GM19438 (cell line): Measurements from ENCODE around the gene PALLD.
"Not testable (repeated sequence)": the region's sequence is repeated elsewhere in the genome, so short reads cannot be mapped to it uniquely, and the experiment has no call there.

Experiments used
- ATAC-seq: cut with Tn5 transposase; IDR thresholded peaks from one replicate; pipeline ENCODE4 v1.9.1; 2021; ENCODE audit warnings: low read depth; ENCODE audit not compliant: unreplicated experiment

Gene PALLD

GRCh38 chr4:168907119-168907698, 410.4 kb downstream of the PALLD start:
- no peak for ATAC-seq

DNA sequence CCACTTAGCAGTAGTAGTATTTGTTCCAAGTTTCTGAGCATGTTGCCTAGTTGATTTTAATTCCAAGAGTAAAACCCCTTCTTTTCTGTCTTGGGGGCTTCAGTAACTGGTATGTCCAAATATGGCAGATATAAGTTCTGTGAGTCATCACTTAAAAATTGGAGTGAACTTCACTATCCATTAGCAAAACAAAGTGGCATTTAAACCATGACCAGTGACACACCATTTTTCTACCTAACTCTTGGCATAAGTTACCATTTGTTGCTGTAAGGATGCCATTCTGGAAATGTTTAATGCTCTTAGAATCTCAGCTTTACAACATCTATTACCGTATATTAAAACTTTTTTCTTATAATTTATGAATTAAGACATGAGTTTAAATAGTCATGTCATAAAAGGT, 411.2 kb downstream of the PALLD start:
- no peak for ATAC-seq

DNA sequence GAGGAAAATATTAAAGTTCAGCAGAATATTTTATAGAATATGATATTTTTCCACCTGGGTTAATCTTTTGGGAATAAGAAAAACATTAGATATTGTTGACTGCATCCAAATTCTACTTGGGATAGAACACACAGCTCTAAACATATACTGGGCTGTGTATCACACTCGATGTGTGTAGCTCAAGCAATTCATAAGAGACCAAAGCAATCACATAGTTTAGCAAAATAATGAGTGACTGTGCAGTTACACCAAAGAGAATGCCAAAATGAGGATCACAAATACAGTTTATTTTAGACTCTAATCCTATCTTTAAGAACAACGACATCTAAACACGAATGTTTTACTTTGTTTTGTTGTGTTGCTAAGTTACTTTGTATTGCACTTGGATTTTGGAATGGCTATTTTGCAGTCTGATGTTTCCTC, 412.0 kb downstream of the PALLD start:
- no peak for ATAC-seq

GRCh38 chr4:168914095-168914494, 417.2 kb downstream of the PALLD start:
- ATAC-seq: no peak

DNA sequence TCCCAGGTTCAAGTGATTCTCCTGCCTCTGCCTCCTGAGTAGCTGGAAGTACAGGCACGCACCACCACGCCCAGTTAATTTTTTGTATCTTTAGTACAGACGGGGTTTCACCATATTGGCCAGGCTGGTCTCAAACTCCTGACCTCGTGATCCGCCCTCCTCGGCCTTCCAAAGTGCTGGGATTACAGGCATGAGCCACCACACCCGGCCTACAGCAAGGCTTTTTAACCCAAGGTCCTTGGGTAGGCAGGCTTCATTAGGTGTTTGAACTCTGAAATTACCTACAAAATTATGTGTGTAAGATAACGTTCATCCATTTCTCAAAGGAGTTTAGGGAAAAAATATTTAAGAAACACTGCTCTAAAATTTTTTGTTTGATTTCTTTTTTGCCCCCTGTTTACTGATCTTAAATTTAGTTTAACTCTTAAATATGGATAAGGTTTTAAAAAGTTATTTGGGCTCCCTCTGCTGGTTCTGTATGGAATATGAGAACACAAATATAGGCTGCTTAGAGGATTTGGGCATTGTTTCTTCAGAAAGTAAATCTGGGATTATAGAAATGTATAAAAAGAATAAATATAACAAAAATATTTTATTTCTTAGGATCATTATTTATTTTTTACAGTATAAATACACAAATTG, 420.4 kb downstream of the PALLD start:
- no peak for ATAC-seq

DNA sequence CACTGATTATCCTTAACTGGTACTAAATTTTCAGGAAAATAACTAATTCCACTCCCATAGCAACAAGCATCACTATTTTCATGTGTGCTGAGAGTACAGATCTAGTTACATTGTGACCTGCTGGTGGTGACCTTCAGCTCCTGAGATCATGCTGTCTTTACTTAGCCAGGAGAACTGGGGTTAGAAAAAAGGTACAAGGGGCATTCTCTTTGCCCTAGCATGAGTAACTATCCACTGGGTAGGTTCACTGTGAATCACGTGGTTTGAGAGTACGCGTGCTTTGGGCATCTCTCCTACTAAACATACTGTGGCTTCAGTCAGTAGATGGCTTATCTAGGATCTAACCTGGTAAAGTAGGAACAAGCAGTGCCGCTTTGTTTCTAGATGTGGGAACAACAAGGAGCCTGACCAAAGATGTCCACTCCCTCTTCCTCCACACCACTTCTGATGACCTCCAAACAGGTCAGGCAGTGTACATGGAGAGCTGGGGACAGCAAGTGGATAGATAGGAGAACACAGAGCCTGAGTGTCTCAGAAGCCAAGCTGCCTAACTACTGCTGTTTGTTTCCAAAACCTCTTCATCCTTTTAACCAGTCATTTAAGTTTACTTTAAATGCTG, 423.0 kb downstream of the PALLD start:
- no peak for ATAC-seq

GRCh38 chr4:168920441-168921065, 423.7 kb downstream of the PALLD start:
- ATAC-seq: no peak

- peak; percentile 79 for ATAC-seq
Measured at GRCh38 chr4:168923526-168924194, 426.8 kb downstream of the PALLD start.

GRCh38 chr4:168924667-168925066, 427.8 kb downstream of the PALLD start:
- ATAC-seq: no peak

GRCh38 chr4:168925789-168926490, 429.1 kb downstream of the PALLD start:
- no peak for ATAC-seq

DNA sequence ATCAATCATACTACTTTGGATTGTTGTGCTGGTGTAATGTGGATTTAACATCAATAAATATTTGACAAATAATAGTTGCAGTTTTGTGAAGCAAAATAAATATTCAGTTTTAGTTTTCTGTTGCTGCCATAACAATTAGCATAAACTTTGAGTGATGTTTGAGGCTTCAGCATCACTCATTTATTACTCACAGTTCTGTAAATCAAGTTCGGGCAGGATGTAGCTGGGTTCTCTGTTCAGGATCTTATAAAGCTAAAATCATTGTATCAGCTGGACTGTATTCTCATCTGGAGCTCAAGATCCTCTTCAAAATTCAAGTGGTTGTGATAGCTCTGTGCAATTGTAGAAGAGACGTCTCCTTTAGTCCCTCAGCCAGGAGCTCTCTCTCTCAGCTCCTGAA, 431.5 kb downstream of the PALLD start:
- no peak for ATAC-seq

DNA sequence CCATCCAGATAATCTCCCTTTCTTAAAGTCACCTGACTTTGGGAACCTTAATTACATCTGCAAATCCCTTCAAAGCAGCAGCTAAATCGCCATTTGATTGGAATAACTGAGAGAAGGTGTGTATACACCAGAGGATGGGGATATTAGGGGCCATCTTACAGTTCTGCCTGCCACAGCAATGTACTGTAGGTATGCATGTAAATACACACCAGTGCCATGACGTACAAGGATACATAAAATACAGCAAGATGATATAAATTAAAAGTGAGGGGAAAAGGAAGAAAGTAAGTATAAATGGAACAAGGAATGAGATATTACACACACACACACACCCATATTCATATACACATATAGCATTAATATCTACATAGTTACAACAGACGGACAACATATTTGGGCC, 432.0 kb downstream of the PALLD start:
- ATAC-seq: no peak

DNA sequence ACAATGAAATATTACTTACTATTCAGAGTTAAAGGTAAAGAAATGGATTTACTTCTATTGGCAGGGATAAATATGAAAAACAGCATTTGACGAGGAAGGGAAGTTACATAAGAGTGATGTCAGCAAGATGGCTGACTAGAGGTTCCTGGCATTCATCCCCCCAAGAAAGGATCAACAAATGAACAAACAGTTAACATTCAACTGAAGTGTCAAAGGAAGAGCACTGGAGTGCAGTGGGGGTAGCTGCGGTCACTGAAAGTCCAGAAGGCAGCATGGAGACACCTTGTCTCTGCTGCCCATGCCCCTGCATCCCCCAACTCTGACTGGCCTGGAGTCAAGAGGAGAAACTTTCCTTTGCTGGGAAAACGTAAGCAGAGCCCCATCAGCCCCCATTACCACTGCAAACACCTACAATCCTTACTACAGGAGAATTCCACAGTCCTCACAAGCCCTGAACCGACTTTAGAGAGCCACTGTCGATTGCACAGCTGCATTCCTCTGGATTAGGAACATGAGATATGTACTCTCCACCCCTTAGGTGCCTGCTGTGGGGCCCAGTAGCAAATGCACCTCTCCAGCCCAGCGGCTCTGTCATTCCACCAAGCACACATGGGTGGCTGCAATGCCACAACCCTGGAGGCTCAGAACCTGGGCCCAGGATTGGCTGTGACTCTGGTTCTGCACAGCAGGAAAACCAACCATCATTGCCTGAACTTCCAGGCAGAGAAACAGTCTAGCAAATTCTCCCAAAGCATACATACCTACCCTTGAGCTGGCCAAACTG, 433.8 kb downstream of the PALLD start:
- no peak for ATAC-seq

DNA sequence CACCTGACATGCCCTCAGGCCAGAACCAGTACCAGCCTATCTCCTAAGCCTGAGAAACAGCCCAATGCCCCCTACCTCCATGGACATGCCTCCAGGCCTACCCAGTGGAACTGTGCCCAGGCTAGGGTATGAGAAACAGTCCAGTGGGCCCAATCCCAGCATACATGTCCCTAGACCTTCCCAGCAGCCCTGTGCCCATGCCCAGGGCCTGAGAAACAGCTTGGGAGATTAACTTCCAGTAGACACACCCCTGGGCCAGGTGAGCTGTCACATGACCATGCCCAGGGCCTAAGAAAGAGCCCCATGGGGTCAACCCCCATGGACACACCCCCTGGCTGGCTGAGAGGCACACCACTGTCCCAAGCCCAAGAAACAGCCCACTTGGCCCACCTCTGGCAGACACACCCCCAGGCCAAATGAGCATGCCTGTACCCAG, 434.4 kb downstream of the PALLD start:
- ATAC-seq: no peak

GRCh38 chr4:168932138-168932537, 435.3 kb downstream of the PALLD start:
- ATAC-seq: no peak

GRCh38 chr4:168933423-168933822, 436.6 kb downstream of the PALLD start:
- no peak for ATAC-seq

- not testable (repeated sequence) for ATAC-seq
Measured at GRCh38 chr4:168937473-168937872, 440.6 kb downstream of the PALLD start.

DNA sequence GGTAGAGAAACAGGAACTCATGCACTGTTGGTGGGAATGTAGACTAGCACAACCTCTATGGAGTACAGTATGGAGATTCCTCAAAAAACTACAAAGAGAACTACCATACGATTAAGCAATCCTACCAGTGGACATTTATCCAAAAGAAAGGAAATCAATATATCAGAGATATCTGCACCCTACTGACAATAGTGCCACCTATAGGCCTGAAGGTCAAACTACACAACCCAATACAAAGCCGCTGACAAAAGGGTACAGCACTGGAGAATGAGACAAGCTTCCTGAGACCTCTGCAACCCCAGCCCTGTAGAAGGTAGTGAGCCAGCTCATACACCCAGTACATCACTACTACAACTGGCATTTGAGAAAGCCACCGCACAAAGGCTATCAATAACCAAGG, 446.1 kb downstream of the PALLD start:
- ATAC-seq: no peak

DNA sequence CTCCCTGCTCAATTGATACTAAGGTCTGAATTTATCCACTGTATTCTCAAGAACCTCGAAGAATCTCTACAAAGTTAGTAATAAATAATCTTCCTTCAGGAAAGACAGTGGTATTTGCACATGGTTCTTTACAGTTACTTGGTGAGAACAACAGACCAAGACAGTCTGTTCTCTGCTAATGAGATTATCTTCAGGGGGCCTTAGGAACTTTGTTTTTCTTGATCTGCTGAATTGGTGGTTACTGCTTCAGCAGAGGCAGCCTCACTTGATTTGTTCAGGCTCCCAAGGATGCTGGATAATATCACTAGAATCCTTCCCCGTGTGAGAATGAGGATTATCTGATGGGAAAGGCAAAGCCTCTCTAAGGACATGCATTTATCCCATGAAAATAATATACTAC, 448.4 kb downstream of the PALLD start:
- no peak for ATAC-seq

DNA sequence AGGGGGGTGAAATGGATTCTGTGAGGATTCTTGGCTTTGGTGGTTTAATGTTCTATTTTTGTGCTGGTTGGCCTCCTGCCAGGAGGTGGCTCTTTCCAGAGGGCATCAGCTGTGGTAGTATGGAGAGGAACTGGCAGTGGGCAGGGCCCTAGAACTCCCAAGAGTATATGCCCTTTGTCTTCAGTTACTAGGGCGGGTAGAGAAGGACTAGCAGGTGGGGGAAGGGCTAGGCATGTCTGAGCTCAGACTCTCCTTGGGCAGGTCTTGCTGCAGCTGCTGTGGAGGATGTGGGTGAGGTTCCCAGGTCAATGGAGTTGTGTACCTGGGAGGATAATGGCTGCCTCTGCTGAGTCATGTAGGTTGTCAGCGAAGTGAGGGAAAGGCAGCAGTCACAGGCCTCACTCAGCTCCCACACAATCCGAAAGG, 456.0 kb downstream of the PALLD start:
- not testable (repeated sequence) for ATAC-seq
